OCI-LY7 (cell line): ENCODE data around the gene MCHR2.

ENCODE experiments used
- EZH2phosphoT487 ChIP-seq: fragments of 200-600 bp; sonication (generic); IDR thresholded peaks from 2 replicates; pipeline ENCODE4 v1.6.1; 2018; ENCODE audit warnings: low read depth, borderline replicate concordance, mild to moderate bottlenecking, mixed run types, antibody characterized with exemption, low read length, moderate library complexity, mixed read lengths
- TF ChIP-seq, protein P1 (sequence below): fragments of 200-600 bp; sonication (generic); conservative IDR thresholded peaks from 2 replicates; pipeline ENCODE4 v1.5.1; 2014; ENCODE audit warnings: mild to moderate bottlenecking, antibody characterized with exemption, low read length, moderate library complexity, mixed read lengths

DNA sequence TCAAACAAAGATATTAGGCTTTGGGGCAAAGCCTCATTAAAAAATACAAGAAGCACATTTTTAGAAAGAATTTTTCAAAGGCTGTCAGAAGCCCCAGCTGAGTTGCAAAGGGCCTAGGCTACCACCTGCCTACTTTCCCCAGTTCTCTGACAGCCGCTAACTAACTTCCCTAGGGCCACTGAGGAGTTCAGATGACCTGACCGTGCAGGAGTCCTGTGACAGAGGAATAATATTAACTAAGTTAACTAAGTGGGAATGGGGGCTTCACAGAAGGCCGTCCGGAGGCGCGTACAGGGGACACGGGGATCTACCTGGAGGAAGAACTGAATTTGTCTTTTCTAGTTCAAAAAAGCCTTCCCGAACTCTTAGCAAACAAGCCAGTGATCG is 884 bp downstream of the MCHR2 start:
- TF ChIP-seq, protein P1, sequence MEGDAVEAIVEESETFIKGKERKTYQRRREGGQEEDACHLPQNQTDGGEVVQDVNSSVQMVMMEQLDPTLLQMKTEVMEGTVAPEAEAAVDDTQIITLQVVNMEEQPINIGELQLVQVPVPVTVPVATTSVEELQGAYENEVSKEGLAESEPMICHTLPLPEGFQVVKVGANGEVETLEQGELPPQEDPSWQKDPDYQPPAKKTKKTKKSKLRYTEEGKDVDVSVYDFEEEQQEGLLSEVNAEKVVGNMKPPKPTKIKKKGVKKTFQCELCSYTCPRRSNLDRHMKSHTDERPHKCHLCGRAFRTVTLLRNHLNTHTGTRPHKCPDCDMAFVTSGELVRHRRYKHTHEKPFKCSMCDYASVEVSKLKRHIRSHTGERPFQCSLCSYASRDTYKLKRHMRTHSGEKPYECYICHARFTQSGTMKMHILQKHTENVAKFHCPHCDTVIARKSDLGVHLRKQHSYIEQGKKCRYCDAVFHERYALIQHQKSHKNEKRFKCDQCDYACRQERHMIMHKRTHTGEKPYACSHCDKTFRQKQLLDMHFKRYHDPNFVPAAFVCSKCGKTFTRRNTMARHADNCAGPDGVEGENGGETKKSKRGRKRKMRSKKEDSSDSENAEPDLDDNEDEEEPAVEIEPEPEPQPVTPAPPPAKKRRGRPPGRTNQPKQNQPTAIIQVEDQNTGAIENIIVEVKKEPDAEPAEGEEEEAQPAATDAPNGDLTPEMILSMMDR = no peak
- TF ChIP-seq EZH2phosphoT487 = no peak
